Measurements from ENCODE around the gene ASB18.
A peak's percentile ranks its signal among the peaks of the same experiment; 100 is the strongest.

The ASB18 gene

GRCh38 chr2:236176951-236177350, 87.3 kb downstream of the ASB18 start:
- H3K4me3 ChIP-seq (ENCODE audit: low read depth, low read length) = no peak overlapping the region

DNA sequence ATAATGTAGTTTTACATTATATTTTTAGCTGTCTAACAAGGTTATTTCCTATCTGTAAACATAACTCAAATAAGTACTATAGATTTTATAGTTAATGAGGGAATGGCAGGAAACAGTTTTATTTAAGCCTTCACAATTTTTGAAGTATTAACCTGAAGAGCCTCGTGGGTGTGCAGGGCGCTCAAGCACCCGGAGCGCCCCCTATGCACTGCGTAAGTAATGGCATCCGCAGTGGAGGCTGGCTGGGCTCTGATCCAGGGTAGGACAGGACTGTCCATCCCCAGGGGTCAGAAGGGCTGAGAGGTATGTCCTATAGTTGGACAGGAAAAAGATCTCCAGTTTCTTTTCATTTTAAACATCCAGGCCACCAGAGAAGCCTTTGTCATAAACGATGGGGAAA, 87.8 kb downstream of the ASB18 start:
- H3K4me3 ChIP-seq (ENCODE audit: low read depth, low read length) = no peak overlapping the region

GRCh38 chr2:236175548-236176150, 88.6 kb downstream of the ASB18 start:
- no peak overlapping the region for H3K4me3 ChIP-seq (ENCODE audit: low read depth, low read length)

- H3K4me3 ChIP-seq (ENCODE audit: low read depth, low read length) = no peak overlapping the region
These were observed 90.2 kb downstream of the ASB18 start for GRCh38 chr2:236173729-236174607.

GRCh38 chr2:236173036-236173728, 91.0 kb downstream of the ASB18 start:
- no peak overlapping the region for H3K4me3 ChIP-seq (ENCODE audit: low read depth, low read length)

DNA sequence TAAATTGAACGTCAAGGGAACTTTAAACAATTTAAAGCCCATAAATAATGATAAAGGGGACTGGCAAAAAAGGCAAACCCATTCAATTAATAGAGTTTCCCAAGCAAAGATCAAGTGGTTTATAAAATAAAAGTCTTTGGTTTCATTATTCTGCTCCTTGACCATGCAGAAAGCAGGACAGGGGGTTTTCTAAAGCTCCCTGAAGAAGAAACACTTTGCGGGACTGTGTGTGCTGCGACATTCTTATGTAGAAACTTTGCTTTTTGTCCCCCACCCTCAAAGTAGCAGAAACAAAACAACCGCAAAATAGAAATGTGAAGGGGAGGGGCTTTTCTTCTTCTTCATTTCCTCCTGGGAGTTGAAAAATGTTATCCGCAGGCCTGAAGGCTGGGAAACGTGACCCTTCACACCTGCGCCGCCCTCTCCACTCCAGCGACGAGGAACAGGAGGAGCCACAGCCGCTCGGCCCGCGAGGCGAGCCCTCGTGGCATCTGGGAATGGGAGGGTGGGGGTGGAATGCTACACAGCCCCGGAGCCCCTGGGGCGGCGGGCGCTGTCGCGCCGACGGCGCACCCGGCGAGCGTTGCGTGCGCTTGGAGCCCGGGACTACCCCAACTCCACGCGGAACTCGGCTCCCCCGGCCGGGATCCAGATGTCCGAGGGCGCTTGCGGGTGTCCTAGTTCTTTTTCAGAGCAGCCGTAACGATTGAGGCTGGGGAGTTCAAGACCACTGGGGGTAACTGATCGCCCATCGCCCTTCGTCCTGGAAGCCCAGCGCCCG, 91.8 kb downstream of the ASB18 start:
- no peak overlapping the region for H3K4me3 ChIP-seq (ENCODE audit: low read depth, low read length)

- no peak overlapping the region for H3K4me3 ChIP-seq (ENCODE audit: low read depth, low read length)
These were observed 92.4 kb downstream of the ASB18 start for GRCh38 chr2:236171680-236172254.

GRCh38 chr2:236171181-236171679, 93.0 kb downstream of the ASB18 start:
- H3K4me3 ChIP-seq (ENCODE audit: low read depth, low read length) = no peak overlapping the region

- H3K4me3 ChIP-seq (ENCODE audit: low read depth, low read length) = no peak overlapping the region
These were observed 93.5 kb downstream of the ASB18 start for GRCh38 chr2:236170590-236171165.

DNA sequence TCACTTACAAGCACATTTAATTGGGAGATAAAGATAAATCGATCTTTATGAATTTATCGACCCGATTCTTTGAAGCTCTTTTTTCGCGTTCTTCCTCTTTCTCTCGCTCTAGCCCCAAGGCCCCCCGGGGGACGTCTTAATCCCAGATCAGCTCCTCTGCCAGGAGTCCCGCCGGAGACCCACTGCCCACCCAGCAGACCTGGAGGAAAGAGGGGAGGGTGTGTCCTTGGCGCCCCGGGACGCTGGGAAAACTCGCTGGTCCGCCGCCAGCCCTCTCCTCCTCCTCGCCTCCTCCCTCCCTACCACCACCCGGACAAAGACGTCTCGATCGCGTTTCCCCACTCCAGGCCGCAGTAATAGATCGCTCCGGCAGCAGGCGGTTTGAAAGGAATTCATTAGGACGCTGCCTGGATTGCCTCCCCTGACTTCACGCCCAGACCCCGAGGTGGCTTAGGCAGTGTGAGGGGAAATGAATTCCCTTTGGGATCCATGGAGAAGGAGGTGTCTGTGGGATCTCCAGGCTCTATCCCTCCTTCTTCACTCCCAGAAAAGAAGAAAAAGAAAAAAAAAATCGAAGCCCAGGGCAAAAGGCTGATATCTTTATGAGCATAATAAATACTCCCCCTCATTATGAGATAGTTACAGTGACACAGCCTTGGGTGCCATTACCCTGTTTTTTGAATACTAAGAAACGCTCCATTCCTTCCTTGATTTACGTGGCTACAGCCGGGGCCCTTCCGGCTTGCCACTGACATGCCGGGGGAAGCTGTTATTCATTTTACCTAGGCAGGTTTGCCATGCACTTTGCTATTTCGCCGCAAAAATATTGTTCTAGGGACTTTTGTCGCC, 94.2 kb downstream of the ASB18 start:
- H3K4me3 ChIP-seq (ENCODE audit: low read depth, low read length) = no peak overlapping the region

DNA sequence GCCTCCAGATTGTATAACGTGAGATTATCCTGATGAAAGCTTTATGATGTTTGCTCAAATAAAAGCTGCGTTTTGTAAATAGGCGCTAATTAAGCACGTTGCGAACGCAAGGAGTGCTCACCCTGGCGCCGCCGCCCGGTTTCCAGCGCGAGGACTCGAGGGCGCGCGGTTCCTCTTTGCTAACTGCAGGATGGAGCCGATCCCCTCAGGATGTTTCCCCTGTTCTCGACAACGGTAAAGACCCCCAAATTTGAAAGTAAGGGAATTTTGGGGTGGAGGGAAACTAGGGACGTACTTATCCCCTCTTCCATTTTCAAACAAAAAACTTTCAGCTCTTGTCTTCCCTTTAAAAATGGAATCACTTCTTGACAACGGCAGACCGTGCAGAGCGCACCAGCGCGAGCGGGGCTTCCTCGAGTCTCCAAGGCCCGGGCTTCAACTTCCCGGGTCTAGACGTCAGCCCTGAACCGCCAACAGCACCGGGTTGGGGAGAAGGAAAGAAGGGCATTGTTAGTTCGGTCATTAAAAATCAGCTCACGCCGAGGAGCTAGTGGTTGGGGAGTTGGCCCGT, 95.0 kb downstream of the ASB18 start:
- H3K4me3 ChIP-seq (ENCODE audit: low read depth, low read length) = no peak overlapping the region

GRCh38 chr2:236168110-236169080, 95.8 kb downstream of the ASB18 start, which contains the start of gene GBX2:
Gene GBX2, minus strand, starts transcription at chr2:236168386. Its CDS starts 415 bp downstream, at chr2:236167971.
- H3K4me3 ChIP-seq (ENCODE audit: low read depth, low read length) = peak within 1 kb of the TSS; percentile 56

DNA sequence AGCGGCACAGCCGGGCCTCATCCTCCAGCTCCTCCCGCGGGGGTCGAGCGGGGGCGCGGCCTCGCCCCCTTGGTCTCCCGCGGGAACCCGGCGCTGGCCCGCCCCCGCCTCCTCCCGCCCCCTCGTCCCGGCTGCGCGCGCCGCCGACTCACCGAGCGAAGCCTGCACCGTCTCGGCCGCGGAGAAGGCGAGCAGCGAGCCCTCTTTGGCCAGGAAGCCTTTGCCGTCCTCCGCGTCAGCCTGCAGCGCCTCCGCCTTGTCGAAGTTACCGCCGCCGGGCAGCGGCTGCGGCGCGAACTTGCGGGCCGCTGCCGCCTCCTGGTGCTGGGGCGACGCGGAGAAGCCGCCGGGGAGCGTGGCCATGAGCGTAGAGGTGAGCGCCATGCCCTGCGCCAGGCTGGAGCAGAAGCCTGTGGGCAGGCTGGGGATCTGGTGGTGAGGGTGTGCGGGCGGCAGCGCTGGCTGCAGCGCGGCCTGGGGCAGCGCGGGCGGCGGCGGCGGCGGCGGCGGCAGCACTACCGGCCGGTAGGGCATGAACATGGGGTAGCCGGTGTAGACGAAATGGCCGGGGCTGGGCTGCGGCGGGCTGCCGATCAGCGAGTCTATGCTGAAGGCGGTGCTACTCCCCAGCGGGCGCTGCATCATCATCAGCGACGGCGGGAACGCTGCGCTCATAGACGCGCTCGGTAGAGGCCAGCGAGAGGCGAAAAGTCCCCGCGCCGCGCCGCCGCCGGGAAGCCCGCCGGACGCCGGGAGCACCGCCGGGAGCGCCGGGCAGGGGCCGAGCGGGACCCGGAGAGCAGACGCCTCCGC, 96.7 kb downstream of the ASB18 start:
- H3K4me3 ChIP-seq (ENCODE audit: low read depth, low read length) = peak overlapping the region; percentile 56

- peak overlapping the region; percentile 56 for H3K4me3 ChIP-seq (ENCODE audit: low read depth, low read length)
These were observed 97.4 kb downstream of the ASB18 start for GRCh38 chr2:236166796-236167296.

- peak overlapping the region; percentile 56 for H3K4me3 ChIP-seq (ENCODE audit: low read depth, low read length)
These were observed 98.1 kb downstream of the ASB18 start for GRCh38 chr2:236165842-236166795.

All from iPS-11a (cell line).